Measurements from ENCODE around the gene MPP4. TPM values are rescaled to one million over a fixed set of nuclear protein-coding genes. Genes with fewer than 3 reads are reported as not detected.

Gene MPP4
- total and polyA plus RNA-seq, 12 donors, result 0.16 to 0.25 (median 0.25) TPM; not detected in 9

DNA sequence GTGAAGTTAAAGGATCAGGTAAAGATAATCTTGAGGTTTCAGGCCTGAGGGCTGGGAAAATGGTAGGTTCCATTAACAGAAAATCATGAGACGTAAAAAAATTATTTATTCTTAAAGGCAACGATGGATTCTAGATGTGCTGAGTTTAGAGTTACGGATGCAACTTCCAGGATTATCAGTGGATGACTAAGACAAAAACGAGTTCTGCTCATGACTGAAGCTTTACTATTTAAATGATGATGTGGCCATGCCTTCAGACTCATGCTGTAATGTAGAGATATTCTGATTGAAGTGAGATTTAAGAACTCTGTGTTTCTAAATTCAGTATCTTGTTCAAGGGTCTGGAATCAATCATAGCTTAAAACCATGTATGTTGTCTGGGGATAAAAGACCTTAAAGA is 60.1 kb downstream of the MPP4 start:
- Histone ChIP-seq H3K27ac (no peak overlapping the region), H3K9me3 (no peaks in the 10 kb centered on the region), H3K4me3 (no peak overlapping the region), H3K36me3 (peaks cover 0 to 65% (median 8%) of the 10 kb centered on the region in 9 donors), H3K4me1 (peaks cover 0 to 9% (median 4%) of the 10 kb centered on the region in 9 donors), H3K27me3 (no peaks in the 10 kb centered on the region)
- ATAC-seq (no peak), DNase-seq (no peak)
- intact Hi-C loops (cut with DNase I), result no loop called here
- 77 to 84% methylated on average over 4 of the region's 4 CpGs for WGBS, 2 donors
- TF ChIP-seq, protein P1, sequence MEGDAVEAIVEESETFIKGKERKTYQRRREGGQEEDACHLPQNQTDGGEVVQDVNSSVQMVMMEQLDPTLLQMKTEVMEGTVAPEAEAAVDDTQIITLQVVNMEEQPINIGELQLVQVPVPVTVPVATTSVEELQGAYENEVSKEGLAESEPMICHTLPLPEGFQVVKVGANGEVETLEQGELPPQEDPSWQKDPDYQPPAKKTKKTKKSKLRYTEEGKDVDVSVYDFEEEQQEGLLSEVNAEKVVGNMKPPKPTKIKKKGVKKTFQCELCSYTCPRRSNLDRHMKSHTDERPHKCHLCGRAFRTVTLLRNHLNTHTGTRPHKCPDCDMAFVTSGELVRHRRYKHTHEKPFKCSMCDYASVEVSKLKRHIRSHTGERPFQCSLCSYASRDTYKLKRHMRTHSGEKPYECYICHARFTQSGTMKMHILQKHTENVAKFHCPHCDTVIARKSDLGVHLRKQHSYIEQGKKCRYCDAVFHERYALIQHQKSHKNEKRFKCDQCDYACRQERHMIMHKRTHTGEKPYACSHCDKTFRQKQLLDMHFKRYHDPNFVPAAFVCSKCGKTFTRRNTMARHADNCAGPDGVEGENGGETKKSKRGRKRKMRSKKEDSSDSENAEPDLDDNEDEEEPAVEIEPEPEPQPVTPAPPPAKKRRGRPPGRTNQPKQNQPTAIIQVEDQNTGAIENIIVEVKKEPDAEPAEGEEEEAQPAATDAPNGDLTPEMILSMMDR (IDR thresholded peaks at IDR 0.05), result no peak

DNA sequence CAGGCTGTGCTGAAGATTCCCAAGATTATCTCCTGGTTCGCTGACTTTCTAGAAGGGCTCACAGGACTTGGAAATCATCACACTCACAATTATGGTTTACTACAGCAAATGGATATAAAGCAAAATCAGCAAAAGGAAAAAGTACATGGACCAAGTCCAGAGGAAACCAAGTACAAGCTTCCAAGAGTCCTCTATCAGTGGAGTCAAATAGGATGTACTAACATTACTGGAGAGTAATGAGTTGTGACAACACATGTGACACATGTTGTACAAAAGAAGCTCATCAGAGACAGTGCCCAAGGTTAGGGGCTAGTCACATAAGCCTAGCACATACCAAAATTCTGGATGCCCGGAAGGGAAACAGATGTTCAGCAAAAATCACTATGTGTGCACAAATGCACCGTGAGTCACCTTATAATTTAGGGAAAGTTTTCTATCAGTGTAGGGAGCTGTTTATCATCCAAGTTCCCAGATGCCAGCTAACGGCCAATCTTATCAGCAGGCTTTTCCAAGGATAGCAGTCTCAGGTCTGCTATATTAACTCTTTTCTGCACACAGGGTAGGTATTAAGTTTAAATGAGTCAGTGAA is 64.7 kb downstream of the MPP4 start:
- Histone ChIP-seq H3K27ac (no peak overlapping the region), H3K4me1 (peaks cover 0 to 1% (median 0%) of the 10 kb centered on the region in 9 donors), H3K4me3 (no peak overlapping the region), H3K9me3 (no peaks in the 10 kb centered on the region), H3K36me3 (peaks cover 0 to 99% (median 17%) of the 10 kb centered on the region in 9 donors), H3K27me3 (no peaks in the 10 kb centered on the region)
- TF ChIP-seq, protein P1 (IDR thresholded peaks at IDR 0.05), result no peak
- 56 to 68% methylated on average over 4 of the region's 4 CpGs for WGBS, 2 donors
- ATAC-seq, result no peak
- intact Hi-C loops (cut with DNase I), result no loop called here
- no peak for DNase-seq

DNA sequence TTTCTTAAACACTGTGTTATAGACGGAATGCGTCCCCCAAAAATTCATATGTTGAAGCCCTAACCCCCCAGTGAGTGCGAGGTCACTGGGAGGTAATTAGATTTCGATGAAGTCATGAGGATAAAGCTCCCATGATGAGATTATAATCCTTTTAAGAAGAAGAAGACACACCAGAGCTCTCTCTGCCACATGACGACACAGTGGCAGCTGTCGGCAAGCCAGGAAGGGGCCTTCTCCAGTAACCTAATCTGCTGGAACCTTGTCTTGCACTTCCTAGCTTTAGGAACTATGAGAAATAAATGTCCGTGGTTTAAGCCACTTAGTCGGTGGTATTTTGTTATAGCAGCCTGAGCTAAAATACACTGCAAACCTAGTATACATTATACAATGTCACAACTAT is 67.4 kb downstream of the MPP4 start:
- TF ChIP-seq, protein P1 (IDR thresholded peaks at IDR 0.05), result no peak
- intact Hi-C loops (cut with DNase I), result no loop called here
- H3K9me3 ChIP-seq, result no peaks in the 10 kb centered on the region
- no peaks in the 10 kb centered on the region for H3K27me3 ChIP-seq
- 93 to 94% methylated on average over 8 of the region's 8 CpGs for WGBS, 2 donors
- peaks cover 0 to 7% (median 0%) of the 10 kb centered on the region in 9 donors for H3K4me1 ChIP-seq
- no peak overlapping the region for H3K27ac ChIP-seq
- H3K36me3 ChIP-seq, result peaks cover 0 to 100% (median 14%) of the 10 kb centered on the region in 9 donors
- DNase-seq, result no peak
- ATAC-seq, result no peak
- no peak overlapping the region for H3K4me3 ChIP-seq

DNA sequence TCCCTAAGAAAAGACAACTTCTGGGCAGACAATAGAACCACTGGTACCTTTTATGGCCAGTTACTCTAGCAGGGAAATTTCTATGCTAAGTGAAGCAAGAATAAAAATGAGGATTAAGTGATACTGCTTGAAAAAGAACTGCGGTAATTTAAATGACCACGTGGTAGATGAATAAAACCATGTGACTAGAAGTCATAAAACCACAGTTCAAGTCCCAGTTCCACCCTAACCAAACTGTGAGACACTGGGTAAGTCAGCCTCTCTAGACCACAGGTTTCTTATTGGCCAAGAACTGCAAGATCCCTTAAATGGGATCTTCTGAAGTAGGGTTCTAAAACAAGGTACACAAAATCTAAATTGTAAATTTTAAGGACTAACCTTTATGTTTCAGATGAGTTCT is 67.9 kb downstream of the MPP4 start:
- Histone ChIP-seq H3K9me3 (no peaks in the 10 kb centered on the region), H3K27ac (no peak overlapping the region), H3K27me3 (no peaks in the 10 kb centered on the region), H3K36me3 (peaks cover 0 to 100% (median 10%) of the 10 kb centered on the region in 9 donors), H3K4me3 (no peak overlapping the region), H3K4me1 (peaks cover 0 to 7% (median 0%) of the 10 kb centered on the region in 9 donors)
- DNase-seq (no peak), ATAC-seq (no peak)
- WGBS, 2 donors, result 81 to 89% methylated on average over 2 of the region's 2 CpGs
- TF ChIP-seq, protein P1 (IDR thresholded peaks at IDR 0.05), result no peak
- intact Hi-C loops (cut with DNase I), result no loop called here
